ENCODE data around the gene ODC1.
"Not testable (repeated sequence)": the region's sequence is repeated elsewhere in the genome, so short reads cannot be mapped to it uniquely, and the experiment has no call there.

ODC1 gene

DNA sequence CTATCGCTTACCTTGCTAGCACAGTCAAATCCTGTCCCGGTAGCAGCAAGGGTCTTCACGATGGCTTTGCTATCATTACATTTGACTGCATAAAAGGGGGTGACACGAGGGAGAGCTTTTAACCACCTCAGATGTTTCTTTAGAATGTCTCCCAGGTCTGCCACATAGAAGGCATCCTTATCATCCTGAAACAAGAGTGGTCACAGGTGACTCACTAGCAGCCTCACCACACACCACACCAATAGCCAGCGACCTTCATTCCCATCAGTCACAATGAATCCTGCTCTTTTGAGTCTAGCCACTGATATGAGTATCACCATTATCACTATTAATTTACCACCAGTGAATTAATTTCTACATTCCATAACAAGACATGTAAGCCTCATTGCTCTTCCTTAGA is 3.7 kb downstream of the ODC1 start:
- H3K36me3 ChIP-seq (ENCODE audit: control insufficient read depth in 2 of 2, insufficient read depth in 2 of 2, low read length in 2 of 2) = peaks cover 47 to 54% of the 10 kb centered on the region in 2 donors
- no peak overlapping the region for H3K9ac ChIP-seq (ENCODE audit: low read depth in 1 of 2, low read length in 2 of 2)
- H3K27me3 ChIP-seq (ENCODE audit: control insufficient read depth in 2 of 2, insufficient read depth in 2 of 2, low read length in 2 of 2) = no peaks in the 10 kb centered on the region
- H3K9me3 ChIP-seq (ENCODE audit: control insufficient read depth in 2 of 2, low read length in 2 of 2) = no peaks in the 10 kb centered on the region
- no peak overlapping the region for H3K4me3 ChIP-seq (ENCODE audit: low read length in 2 of 2)
- H3K4me1 ChIP-seq (ENCODE audit: control insufficient read depth in 2 of 2, insufficient read depth in 2 of 2, low read length in 2 of 2) = peaks cover 23 to 25% of the 10 kb centered on the region in 2 donors
- H3K27ac ChIP-seq (ENCODE audit: low read depth in 2 of 2, low read length in 2 of 2) = no peak overlapping the region

DNA sequence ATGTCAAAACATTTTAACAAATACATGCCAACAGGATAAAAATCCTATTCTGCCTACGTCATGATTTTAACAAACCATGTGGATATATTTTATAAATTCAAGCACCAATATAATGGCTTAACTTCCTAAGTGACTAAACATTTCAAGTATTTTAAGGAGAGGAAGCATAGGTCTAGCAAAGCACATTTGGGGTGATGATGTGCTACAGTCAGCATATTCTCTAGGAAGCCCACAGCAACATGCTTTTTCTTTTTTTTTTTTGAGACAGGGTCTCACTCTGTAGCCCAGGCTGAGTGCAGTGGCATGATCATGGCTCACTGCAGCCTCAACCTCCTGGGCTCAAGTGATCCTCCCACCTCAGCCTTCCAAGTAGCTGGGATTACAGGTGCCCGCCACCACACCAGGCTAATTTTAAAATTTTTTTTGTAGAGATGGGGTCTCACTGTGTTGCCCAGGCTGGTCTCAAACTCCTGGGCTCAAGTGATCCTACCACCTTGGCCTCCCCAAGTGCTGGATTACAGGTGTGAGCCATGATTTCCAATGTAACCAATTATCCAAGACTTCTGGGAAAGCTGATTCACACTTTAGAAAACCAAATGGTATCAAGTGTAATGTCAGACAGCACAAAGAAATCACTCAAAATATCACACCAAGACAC is 5.5 kb downstream of the ODC1 start:
- not testable (repeated sequence) for H3K9ac ChIP-seq (ENCODE audit: low read depth in 1 of 2, low read length in 2 of 2); H3K4me3 ChIP-seq (ENCODE audit: low read length in 2 of 2); H3K27me3 ChIP-seq (ENCODE audit: control insufficient read depth in 2 of 2, insufficient read depth in 2 of 2, low read length in 2 of 2); H3K27ac ChIP-seq (ENCODE audit: low read depth in 2 of 2, low read length in 2 of 2); H3K9me3 ChIP-seq (ENCODE audit: control insufficient read depth in 2 of 2, low read length in 2 of 2)
- Histone ChIP-seq H3K36me3 (ENCODE audit: control insufficient read depth in 2 of 2, insufficient read depth in 2 of 2, low read length in 2 of 2) (peaks cover 49 to 54% of the 10 kb centered on the region in 2 donors), H3K4me1 (ENCODE audit: control insufficient read depth in 2 of 2, insufficient read depth in 2 of 2, low read length in 2 of 2) (peaks cover 13 to 15% of the 10 kb centered on the region in 2 donors)

DNA sequence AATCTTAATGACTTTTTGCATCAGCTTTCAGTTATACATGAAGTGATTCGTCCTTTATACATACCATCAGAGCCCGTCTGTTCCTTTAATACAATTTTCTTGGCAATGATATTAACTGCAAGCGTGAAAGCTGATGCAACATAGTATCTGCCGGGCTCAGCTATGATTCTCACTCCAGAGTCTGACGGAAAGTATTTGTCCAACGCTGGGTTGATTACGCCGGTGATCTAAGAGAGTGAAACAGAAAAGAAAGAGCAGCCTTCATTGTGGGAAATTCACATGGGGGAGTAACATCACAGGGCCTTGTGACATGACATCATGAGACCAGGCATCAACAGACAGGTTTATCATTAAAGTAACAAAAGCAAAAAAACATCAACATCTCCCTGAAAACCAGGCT is 6.2 kb downstream of the ODC1 start:
- Histone ChIP-seq H3K36me3 (ENCODE audit: control insufficient read depth in 2 of 2, insufficient read depth in 2 of 2, low read length in 2 of 2) (peaks cover 49 to 54% of the 10 kb centered on the region in 2 donors), H3K27ac (ENCODE audit: low read depth in 2 of 2, low read length in 2 of 2) (no peak overlapping the region), H3K4me3 (ENCODE audit: low read length in 2 of 2) (no peak overlapping the region), H3K9me3 (ENCODE audit: control insufficient read depth in 2 of 2, low read length in 2 of 2) (no peaks in the 10 kb centered on the region), H3K4me1 (ENCODE audit: control insufficient read depth in 2 of 2, insufficient read depth in 2 of 2, low read length in 2 of 2) (peaks cover 6 to 9% of the 10 kb centered on the region in 2 donors), H3K9ac (ENCODE audit: low read depth in 1 of 2, low read length in 2 of 2) (no peak overlapping the region), H3K27me3 (ENCODE audit: control insufficient read depth in 2 of 2, insufficient read depth in 2 of 2, low read length in 2 of 2) (no peaks in the 10 kb centered on the region)

DNA sequence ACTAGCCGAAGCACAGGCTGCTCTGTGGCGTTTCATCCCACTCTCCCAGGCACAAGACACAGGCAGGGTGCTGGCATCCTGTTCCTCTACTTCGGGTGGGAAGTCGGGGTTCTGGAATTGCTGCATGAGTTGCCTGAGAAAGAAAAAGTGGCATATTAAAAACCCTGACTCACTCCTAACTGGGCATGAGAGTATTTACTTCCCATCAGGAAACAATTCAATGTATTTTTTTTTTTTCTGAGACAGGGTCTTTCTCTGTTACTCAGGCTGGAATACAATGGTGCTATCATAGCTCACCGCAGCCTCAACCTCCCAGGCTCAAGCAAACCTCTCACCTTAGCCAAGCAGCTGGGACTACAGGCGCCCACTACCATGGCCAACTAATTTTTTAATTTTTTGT is 7.4 kb downstream of the ODC1 start:
- peaks cover 49 to 54% of the 10 kb centered on the region in 2 donors for H3K36me3 ChIP-seq (ENCODE audit: control insufficient read depth in 2 of 2, insufficient read depth in 2 of 2, low read length in 2 of 2)

DNA sequence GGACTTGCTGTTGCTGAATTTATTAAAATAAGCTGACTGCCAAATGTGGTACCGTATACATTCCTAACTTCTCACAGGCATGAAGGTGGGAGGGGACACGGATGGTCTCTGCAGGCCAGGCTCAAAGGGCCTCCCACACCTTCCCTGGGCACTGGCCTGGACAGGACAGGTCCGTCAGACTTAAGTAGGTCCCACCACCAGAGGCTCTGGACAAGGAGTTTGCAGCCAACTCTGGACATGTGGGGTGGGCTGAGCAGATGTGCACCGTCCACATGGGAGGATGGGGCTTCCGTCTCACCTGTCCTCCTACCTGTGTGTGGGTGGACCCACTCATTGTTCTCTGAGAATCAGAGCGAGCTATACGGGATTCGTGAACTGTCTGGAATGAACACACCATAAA is 8.2 kb downstream of the ODC1 start:
- no peak overlapping the region for H3K9ac ChIP-seq (ENCODE audit: low read depth in 1 of 2, low read length in 2 of 2)
- no peaks in the 10 kb centered on the region for H3K27me3 ChIP-seq (ENCODE audit: control insufficient read depth in 2 of 2, insufficient read depth in 2 of 2, low read length in 2 of 2)
- no peaks in the 10 kb centered on the region for H3K9me3 ChIP-seq (ENCODE audit: control insufficient read depth in 2 of 2, low read length in 2 of 2)
- H3K36me3 ChIP-seq (ENCODE audit: control insufficient read depth in 2 of 2, insufficient read depth in 2 of 2, low read length in 2 of 2) = peaks cover 48 to 53% of the 10 kb centered on the region in 2 donors
- H3K4me1 ChIP-seq (ENCODE audit: control insufficient read depth in 2 of 2, insufficient read depth in 2 of 2, low read length in 2 of 2) = no peaks in the 10 kb centered on the region
- no peak overlapping the region for H3K4me3 ChIP-seq (ENCODE audit: low read length in 2 of 2)
- H3K27ac ChIP-seq (ENCODE audit: low read depth in 2 of 2, low read length in 2 of 2) = no peak overlapping the region

More for the DNA sequence above, 7.4 kb downstream of the ODC1 start:
- Histone ChIP-seq H3K9ac (ENCODE audit: low read depth in 1 of 2, low read length in 2 of 2) (no peak overlapping the region), H3K27me3 (ENCODE audit: control insufficient read depth in 2 of 2, insufficient read depth in 2 of 2, low read length in 2 of 2) (no peaks in the 10 kb centered on the region), H3K4me1 (ENCODE audit: control insufficient read depth in 2 of 2, insufficient read depth in 2 of 2, low read length in 2 of 2) (no peaks in the 10 kb centered on the region), H3K4me3 (ENCODE audit: low read length in 2 of 2) (no peak overlapping the region), H3K27ac (ENCODE audit: low read depth in 2 of 2, low read length in 2 of 2) (no peak overlapping the region), H3K9me3 (ENCODE audit: control insufficient read depth in 2 of 2, low read length in 2 of 2) (no peaks in the 10 kb centered on the region)

DNA sequence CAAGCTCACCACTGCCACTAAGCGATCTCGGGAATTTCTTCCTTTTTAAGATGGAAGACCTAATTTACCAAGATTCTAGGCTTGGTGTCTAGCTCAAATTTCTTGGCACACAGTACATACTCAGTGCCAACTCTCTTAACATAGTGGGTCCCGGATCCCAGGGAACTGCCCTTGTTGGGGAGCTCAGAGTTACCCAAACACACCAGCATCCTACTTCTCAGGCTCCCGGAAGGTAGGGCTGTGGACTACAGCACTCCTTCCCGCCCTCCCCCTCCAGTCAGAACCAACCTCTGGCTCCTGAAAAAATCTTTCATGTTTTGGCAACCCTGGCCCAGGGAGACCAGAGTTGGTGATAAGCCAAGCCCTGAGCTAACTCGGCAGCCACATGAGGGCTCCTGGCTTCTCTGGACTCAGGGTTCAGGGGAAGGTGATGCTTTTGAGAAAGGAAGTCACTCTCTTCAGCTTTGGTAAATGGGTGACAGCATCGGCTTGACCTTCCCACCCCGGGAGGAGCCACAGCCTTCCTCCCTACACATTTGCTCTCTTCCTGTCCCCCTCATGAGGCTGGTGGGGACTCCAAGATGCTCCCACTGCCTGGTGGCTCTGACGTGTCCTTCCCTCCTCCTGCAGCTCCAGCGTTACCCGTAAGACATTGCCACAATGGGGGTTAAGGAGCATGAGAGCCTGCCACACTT is 8.8 kb downstream of the ODC1 start:
- no peak overlapping the region for H3K9ac ChIP-seq (ENCODE audit: low read depth in 1 of 2, low read length in 2 of 2)
- H3K4me3 ChIP-seq (ENCODE audit: low read length in 2 of 2) = no peak overlapping the region
- no peaks in the 10 kb centered on the region for H3K27me3 ChIP-seq (ENCODE audit: control insufficient read depth in 2 of 2, insufficient read depth in 2 of 2, low read length in 2 of 2)
- no peaks in the 10 kb centered on the region for H3K9me3 ChIP-seq (ENCODE audit: control insufficient read depth in 2 of 2, low read length in 2 of 2)
- H3K4me1 ChIP-seq (ENCODE audit: control insufficient read depth in 2 of 2, insufficient read depth in 2 of 2, low read length in 2 of 2) = no peaks in the 10 kb centered on the region
- peaks cover 42 to 46% of the 10 kb centered on the region in 2 donors for H3K36me3 ChIP-seq (ENCODE audit: control insufficient read depth in 2 of 2, insufficient read depth in 2 of 2, low read length in 2 of 2)
- no peak overlapping the region for H3K27ac ChIP-seq (ENCODE audit: low read depth in 2 of 2, low read length in 2 of 2)

DNA sequence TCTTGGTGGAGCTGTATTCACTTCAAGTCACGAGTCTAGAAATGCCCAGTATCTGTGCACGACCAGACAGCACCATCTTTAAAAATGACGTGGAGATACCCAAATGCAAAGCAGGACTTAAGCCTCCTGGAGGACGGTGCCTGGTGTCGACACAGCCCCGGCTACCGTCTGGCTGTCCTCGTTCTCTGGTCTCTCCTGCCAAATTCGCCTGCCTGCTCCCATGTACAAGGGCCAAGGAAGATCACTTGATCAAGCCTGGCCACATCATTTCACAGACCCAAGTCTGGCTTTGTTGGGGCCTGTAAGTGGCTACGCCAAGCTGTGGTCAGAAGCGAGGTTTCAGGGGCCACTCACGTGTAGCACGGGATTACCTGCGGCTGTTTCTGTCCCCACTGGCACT is 9.4 kb downstream of the ODC1 start:
- no peaks in the 10 kb centered on the region for H3K27me3 ChIP-seq (ENCODE audit: control insufficient read depth in 2 of 2, insufficient read depth in 2 of 2, low read length in 2 of 2)
- H3K36me3 ChIP-seq (ENCODE audit: control insufficient read depth in 2 of 2, insufficient read depth in 2 of 2, low read length in 2 of 2) = peaks cover 37 to 40% of the 10 kb centered on the region in 2 donors
- no peak overlapping the region for H3K4me3 ChIP-seq (ENCODE audit: low read length in 2 of 2)
- H3K9ac ChIP-seq (ENCODE audit: low read depth in 1 of 2, low read length in 2 of 2) = no peak overlapping the region
- no peaks in the 10 kb centered on the region for H3K4me1 ChIP-seq (ENCODE audit: control insufficient read depth in 2 of 2, insufficient read depth in 2 of 2, low read length in 2 of 2)
- H3K27ac ChIP-seq (ENCODE audit: low read depth in 2 of 2, low read length in 2 of 2) = no peak overlapping the region
- H3K9me3 ChIP-seq (ENCODE audit: control insufficient read depth in 2 of 2, low read length in 2 of 2) = no peaks in the 10 kb centered on the region

DNA sequence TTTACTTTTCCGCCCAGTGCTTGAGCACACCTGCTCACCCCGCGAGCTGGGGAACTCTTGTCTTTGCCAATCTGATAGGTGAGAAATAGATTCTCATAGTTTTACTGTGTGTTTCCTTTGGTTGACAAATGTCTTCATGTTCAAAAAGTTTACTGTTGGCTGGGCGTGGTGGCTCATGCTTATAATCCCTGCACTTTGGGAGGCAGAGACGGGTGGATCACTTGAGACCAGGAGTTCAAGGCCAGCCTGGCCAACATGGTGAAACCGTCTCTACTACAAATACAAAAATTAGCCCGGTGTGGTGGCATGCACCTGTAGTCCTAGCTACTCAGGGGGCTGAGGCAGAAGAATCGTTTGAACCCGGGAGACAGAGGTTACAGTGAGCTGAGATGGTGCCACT is 10.3 kb downstream of the ODC1 start:
- Histone ChIP-seq H3K9ac (ENCODE audit: low read depth in 1 of 2, low read length in 2 of 2) (no peak overlapping the region), H3K27me3 (ENCODE audit: control insufficient read depth in 2 of 2, insufficient read depth in 2 of 2, low read length in 2 of 2) (no peaks in the 10 kb centered on the region), H3K4me1 (ENCODE audit: control insufficient read depth in 2 of 2, insufficient read depth in 2 of 2, low read length in 2 of 2) (peaks cover 0 to 5% of the 10 kb centered on the region in 2 donors), H3K4me3 (ENCODE audit: low read length in 2 of 2) (no peak overlapping the region), H3K36me3 (ENCODE audit: control insufficient read depth in 2 of 2, insufficient read depth in 2 of 2, low read length in 2 of 2) (peaks cover 28 to 31% of the 10 kb centered on the region in 2 donors), H3K27ac (ENCODE audit: low read depth in 2 of 2, low read length in 2 of 2) (no peak overlapping the region), H3K9me3 (ENCODE audit: control insufficient read depth in 2 of 2, low read length in 2 of 2) (no peaks in the 10 kb centered on the region)

DNA sequence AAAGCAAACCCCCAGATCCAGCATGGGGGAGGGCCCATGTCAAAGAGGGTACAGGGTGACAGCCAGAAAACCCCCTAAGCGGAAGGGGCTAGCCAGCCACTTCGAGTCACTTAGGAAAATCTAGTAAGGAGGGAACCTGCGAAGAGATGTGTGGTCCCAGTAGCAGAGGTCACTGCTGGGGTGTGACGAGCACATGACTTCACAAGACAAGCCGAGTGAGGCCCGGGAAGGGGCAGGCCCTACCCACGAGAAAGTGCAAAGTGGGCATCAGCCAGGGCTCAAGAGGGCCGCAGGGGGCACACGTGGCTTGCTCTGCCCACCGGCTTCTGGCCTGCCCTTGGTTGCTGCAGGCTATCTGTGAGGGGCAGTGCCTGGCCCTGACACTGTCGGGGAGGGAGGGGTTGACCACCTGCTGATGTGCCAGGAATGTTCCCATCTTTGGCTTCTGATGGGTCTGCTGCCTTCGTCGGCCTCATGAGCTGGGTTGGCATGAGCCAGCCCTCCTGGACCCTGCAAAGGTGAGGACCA is 11.5 kb downstream of the ODC1 start:
- peaks cover 6 to 13% of the 10 kb centered on the region in 2 donors for H3K4me1 ChIP-seq (ENCODE audit: control insufficient read depth in 2 of 2, insufficient read depth in 2 of 2, low read length in 2 of 2)
- peaks cover 21 to 23% of the 10 kb centered on the region in 2 donors for H3K36me3 ChIP-seq (ENCODE audit: control insufficient read depth in 2 of 2, insufficient read depth in 2 of 2, low read length in 2 of 2)
- no peak overlapping the region for H3K27ac ChIP-seq (ENCODE audit: low read depth in 2 of 2, low read length in 2 of 2)
- H3K9me3 ChIP-seq (ENCODE audit: control insufficient read depth in 2 of 2, low read length in 2 of 2) = no peaks in the 10 kb centered on the region
- no peak overlapping the region for H3K4me3 ChIP-seq (ENCODE audit: low read length in 2 of 2)
- no peak overlapping the region for H3K9ac ChIP-seq (ENCODE audit: low read depth in 1 of 2, low read length in 2 of 2)
- H3K27me3 ChIP-seq (ENCODE audit: control insufficient read depth in 2 of 2, insufficient read depth in 2 of 2, low read length in 2 of 2) = no peaks in the 10 kb centered on the region

DNA sequence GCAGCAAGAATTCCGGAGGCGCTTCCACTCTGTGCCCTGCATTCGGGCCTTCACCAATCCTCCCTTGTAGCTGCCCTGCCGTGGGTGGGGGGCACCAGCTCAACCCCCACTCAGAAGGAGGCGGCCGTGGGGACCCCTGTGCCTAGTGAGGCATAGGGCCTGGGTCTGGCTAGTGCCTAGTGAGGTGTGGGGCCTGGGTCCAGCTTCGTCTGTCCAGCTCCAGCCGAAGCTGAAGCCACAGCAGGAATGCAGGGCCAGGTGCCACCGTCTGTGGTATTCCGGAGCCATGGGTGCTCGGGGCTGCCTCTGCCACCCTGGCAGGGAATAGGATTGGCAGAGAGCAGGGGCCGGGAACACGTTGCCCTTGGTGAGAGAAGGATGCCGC is 12.3 kb downstream of the ODC1 start:
- Histone ChIP-seq H3K27ac (ENCODE audit: low read depth in 2 of 2, low read length in 2 of 2) (no peak overlapping the region), H3K27me3 (ENCODE audit: control insufficient read depth in 2 of 2, insufficient read depth in 2 of 2, low read length in 2 of 2) (no peaks in the 10 kb centered on the region), H3K9me3 (ENCODE audit: control insufficient read depth in 2 of 2, low read length in 2 of 2) (no peaks in the 10 kb centered on the region), H3K9ac (ENCODE audit: low read depth in 1 of 2, low read length in 2 of 2) (no peak overlapping the region), H3K4me1 (ENCODE audit: control insufficient read depth in 2 of 2, insufficient read depth in 2 of 2, low read length in 2 of 2) (peaks cover 12 to 21% of the 10 kb centered on the region in 2 donors), H3K36me3 (ENCODE audit: control insufficient read depth in 2 of 2, insufficient read depth in 2 of 2, low read length in 2 of 2) (peaks cover 13 to 14% of the 10 kb centered on the region in 2 donors), H3K4me3 (ENCODE audit: low read length in 2 of 2) (no peak overlapping the region)
